Lower leg skin (tissue), 4 donors: ENCODE measurements around the gene SUN1. TPM values are rescaled to one million over a fixed set of nuclear protein-coding genes. Genes with fewer than 3 reads are reported as not detected.

ENCODE experiments used
- DNase-seq, 2 donors: peaks; one replicate each; pipeline ENCODE4 v3.0.0-alpha.2; 2019; ENCODE audit warnings: low spot score in 2 of 2
- H3K4me3 ChIP-seq: fragments of 200-600 bp; sonication (generic); 2 replicates; pipeline ENCODE4 v1.5.1; 2017; ENCODE audit warnings: mild to moderate bottlenecking, low read depth; ENCODE audit not compliant: poor library complexity, severe bottlenecking
- CTCF ChIP-seq, 3 donors: fragments of 450-650 bp; IDR thresholded peaks; one replicate each; pipeline ENCODE4 v1.5.1; 2016; ENCODE audit warnings: antibody characterized with exemption in 3 of 3, mild to moderate bottlenecking in 3 of 3, moderate library complexity in 2 of 3
- POLR2A ChIP-seq, 2 donors: fragments of 450-650 bp; IDR thresholded peaks; one replicate each; pipeline ENCODE4 v1.6.1; 2016 to 2017; ENCODE audit warnings: antibody characterized with exemption in 2 of 2, mild to moderate bottlenecking in 1 of 2, moderate library complexity in 1 of 2
- WGBS, 2 donors: methylation state at CpG; one replicate each; pipeline ENCODE4 v1.1.5; 2018; 5-methylcytosine and 5-hydroxymethylcytosine counted together
- intact Hi-C: fragments of 100-400 bp; cut with DNase I; formaldehyde crosslinking; loops from one replicate; pipeline ENCODE4 v1.15.0; 2023; ENCODE audit warnings: low total_unique reads
- total RNA-seq, 4 donors: library from RNA; depleted of rRNA; stranded (reverse); fragments of >200 nt; gene quantifications; one replicate each; pipeline ENCODE4 v1.1.0, GENCODE V29; 2016

SUN1 gene
- total RNA-seq, 4 donors from 2014 or later = 265 to 429 (median 271) TPM

DNA sequence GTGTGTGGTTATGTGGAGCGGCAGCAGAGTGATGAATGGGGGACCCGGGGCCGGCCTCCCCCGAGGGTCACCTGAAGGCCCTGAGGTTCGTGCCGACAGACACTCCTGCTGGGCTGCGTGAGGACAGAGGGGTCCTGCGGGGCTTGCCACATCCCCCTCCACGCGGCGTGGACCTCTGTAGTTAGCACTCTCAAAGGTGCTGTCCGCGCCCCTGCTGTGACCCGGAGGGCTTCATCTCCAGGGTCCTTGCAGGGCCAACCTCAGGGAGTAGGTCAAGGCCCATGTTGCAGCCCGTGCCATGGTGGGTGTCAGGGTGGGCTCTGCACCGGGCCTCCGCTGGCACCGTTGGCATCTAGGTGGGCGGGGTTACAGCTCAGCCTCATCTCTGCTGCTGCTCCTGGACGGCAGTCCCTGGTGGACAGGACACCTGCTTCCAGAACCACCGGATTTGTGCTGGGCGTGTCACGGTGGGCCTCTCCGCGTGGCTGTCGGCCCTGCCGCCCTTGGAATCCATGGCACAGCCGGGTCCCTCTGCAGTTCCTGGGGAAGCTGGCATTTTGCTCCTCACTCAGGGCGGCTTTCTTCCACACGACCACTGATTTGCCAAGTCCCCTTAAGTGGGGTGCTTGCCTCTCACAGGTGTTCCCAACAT, 24.3 kb downstream of the SUN1 start:
- intact Hi-C loops = no loop called here
- H3K4me3 ChIP-seq = no peak overlapping the region
- TF ChIP-seq CTCF (IDR thresholded peaks at IDR 0.05) (no peak), POLR2A (IDR thresholded peaks at IDR 0.05) (no peak)
- WGBS, 2 donors = 90 to 93% methylated on average over 30 of the region's 30 CpGs
- no peak for DNase-seq

DNA sequence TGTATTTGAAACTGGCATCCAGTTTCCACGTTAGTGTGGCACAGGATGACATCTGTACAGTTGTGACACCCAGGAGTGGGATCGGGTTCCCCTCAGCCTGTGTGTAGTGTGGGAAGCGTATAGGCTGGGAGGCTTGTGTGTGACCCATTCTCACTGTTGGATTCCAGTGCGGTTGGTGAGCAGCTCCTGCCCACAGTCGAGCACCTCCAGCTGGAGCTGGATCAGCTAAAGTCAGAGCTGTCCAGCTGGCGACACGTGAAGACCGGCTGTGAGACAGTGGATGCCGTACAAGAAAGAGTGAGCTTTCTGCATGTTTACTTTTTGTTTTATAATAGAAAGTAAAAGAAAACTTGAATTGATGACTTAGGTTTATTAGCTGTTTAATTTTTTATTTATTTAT, 25.4 kb downstream of the SUN1 start:
- no peak for DNase-seq
- WGBS, 2 donors = 80 to 86% methylated on average over 9 of the region's 9 CpGs
- intact Hi-C loops = no loop called here
- TF ChIP-seq CTCF (IDR thresholded peaks at IDR 0.05) (no peak), POLR2A (IDR thresholded peaks at IDR 0.05) (no peak)
- H3K4me3 ChIP-seq = no peak overlapping the region

- no peak overlapping the region for H3K4me3 ChIP-seq
- DNase-seq = no peak
- TF ChIP-seq POLR2A (IDR thresholded peaks at IDR 0.05) (no peak), CTCF (IDR thresholded peaks at IDR 0.05) (no peak)
- 66 to 73% methylated on average over 16 of the region's 16 CpGs for WGBS, 2 donors
- intact Hi-C loops = no loop called here
These were observed 27.2 kb downstream of the SUN1 start for GRCh38 chr7:859359-860030.

- no peak for TF ChIP-seq CTCF (IDR thresholded peaks at IDR 0.05)
- no peak for TF ChIP-seq POLR2A (IDR thresholded peaks at IDR 0.05)
- H3K4me3 ChIP-seq = no peak overlapping the region
- intact Hi-C loops = no loop called here
- WGBS, 2 donors = 94 to 95% methylated on average over 21 of the region's 21 CpGs
- DNase-seq = no peak
These were observed 27.9 kb downstream of the SUN1 start for GRCh38 chr7:860149-860548.

DNA sequence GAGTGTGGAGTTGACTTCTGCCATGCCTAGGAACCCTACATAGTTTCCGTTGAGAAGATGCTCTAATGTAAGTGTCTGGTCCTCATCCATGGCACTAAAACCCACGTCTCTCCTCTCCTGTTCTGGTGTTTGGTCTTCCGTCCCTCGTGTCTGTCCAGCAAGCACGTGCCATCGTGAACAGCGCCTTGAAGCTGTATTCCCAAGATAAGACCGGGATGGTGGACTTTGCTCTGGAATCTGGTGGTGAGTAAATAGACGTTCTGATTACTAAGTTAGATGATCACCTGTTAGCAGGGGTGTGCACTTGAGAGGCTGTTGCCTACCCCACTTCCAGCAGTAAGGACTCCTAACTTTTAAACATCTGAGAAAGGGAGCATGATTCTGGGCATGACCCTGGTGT, 28.9 kb downstream of the SUN1 start:
- DNase-seq = no peak
- H3K4me3 ChIP-seq = no peak overlapping the region
- TF ChIP-seq POLR2A (IDR thresholded peaks at IDR 0.05) = no peak
- TF ChIP-seq CTCF (IDR thresholded peaks at IDR 0.05) = no peak
- WGBS, 2 donors = 93% methylated on average over 9 of the region's 9 CpGs
- intact Hi-C loops = no loop called here
